Fibroblast of lung (primary cell): ENCODE results near the gene IGSF9B. TPM values are rescaled to one million over a fixed set of nuclear protein-coding genes. Genes with fewer than 3 reads are reported as not detected.
A peak's percentile ranks its signal among the peaks of the same experiment; 100 is the strongest.

Source experiments
- DNase-seq, 2 donors: peaks; one replicate each; pipeline versions ENCODE4 v3.0.0 to v3.0.0-alpha.2; 2010; ENCODE audit warnings: low read depth in 2 of 2
- H2AFZ ChIP-seq: 2 replicates; pipeline ENCODE4 v1.5.1; 2012; ENCODE audit warnings: low read length, control low read depth, inconsistent platforms
- H3K27ac ChIP-seq: 2 replicates; pipeline ENCODE4 v1.5.1; 2011; ENCODE audit warnings: low read length, control low read depth; ENCODE audit not compliant: insufficient read depth
- H3K27me3 ChIP-seq: 2 replicates; pipeline ENCODE4 v1.5.1; 2011; ENCODE audit warnings: mild to moderate bottlenecking, low read length; ENCODE audit not compliant: control insufficient read depth, insufficient read depth
- H3K36me3 ChIP-seq: 2 replicates; pipeline ENCODE4 v1.5.1; 2011; ENCODE audit warnings: low read length; ENCODE audit not compliant: control insufficient read depth, insufficient read depth
- H3K4me1 ChIP-seq: 2 replicates; pipeline ENCODE4 v1.5.1; 2011; ENCODE audit warnings: low read length; ENCODE audit not compliant: control insufficient read depth, insufficient read depth; ENCODE audit errors: extremely low read depth
- H3K4me2 ChIP-seq: 2 replicates; pipeline ENCODE4 v1.5.1; 2011; ENCODE audit warnings: low read length, control low read depth; ENCODE audit not compliant: insufficient read depth; ENCODE audit errors: extremely low read depth
- H3K4me3 ChIP-seq, 4 experiments: fragments of 200-600 bp in 1 of 4; sonication (generic) in 1 of 4; replicated peaks in 1 of 4; 2 replicates each; pipeline ENCODE4 v1.5.1; 2011 to 2016; ENCODE audit warnings: low read length in 4 of 4, low read depth in 3 of 4, mild to moderate bottlenecking in 3 of 4, control low read depth in 2 of 4, inconsistent platforms in 1 of 4, mixed read lengths in 1 of 4; ENCODE audit not compliant: insufficient read depth in 1 of 4; ENCODE audit errors: control extremely low read depth in 1 of 4
- H3K79me2 ChIP-seq: 2 replicates; pipeline ENCODE4 v1.5.1; 2012; ENCODE audit warnings: mild to moderate bottlenecking, low read length, inconsistent platforms; ENCODE audit not compliant: control insufficient read depth, insufficient read depth
- H3K9ac ChIP-seq: 2 replicates; pipeline ENCODE4 v1.5.1; 2011; ENCODE audit warnings: mild to moderate bottlenecking, low read length, control low read depth; ENCODE audit not compliant: insufficient read depth
- H3K9me3 ChIP-seq: 2 replicates; pipeline ENCODE4 v1.5.1; 2012; ENCODE audit warnings: low read depth, low read length; ENCODE audit not compliant: control insufficient read depth, insufficient read depth
- H4K20me1 ChIP-seq: 2 replicates; pipeline ENCODE4 v1.5.1; 2011; ENCODE audit warnings: low read length; ENCODE audit not compliant: control insufficient read depth, insufficient read depth; ENCODE audit errors: extremely low read depth
- CTCF ChIP-seq, 2 donors: IDR thresholded peaks in 1 of 2; conservative IDR thresholded peaks in 1 of 2; 1 replicate in 1 of 2; 2 replicates in 1 of 2; pipeline ENCODE4 v1.5.1; 2011 to 2012; ENCODE audit warnings: low read length in 2 of 2, control low read depth in 1 of 2, inconsistent platforms in 1 of 2, low read depth in 1 of 2, mild to moderate bottlenecking in 1 of 2
- EZH2 ChIP-seq: IDR thresholded peaks from 2 replicates; pipeline ENCODE4 v1.5.1; 2012; ENCODE audit warnings: low read length, control low read depth, mild to moderate bottlenecking; ENCODE audit errors: missing control alignments
- polyA plus RNA-seq, 2 donors: library from polyadenylated mRNA; depleted of rRNA in 1 of 2; stranded (reverse) in 1 of 2; unstranded in 1 of 2; fragments of >200 nt; gene quantifications; 2 replicates each; pipeline ENCODE4 v1.2.1, GENCODE V29; 2011 to 2012; ENCODE audit warnings: missing spikeins in 1 of 2
- total RNA-seq: library from RNA; depleted of rRNA; stranded (reverse); fragments of >200 nt; gene quantifications from 2 replicates; pipeline ENCODE4 v1.2.1, GENCODE V29; 2014

IGSF9B gene
- total and polyA plus RNA-seq, 2 donors (not counting 1 experiment from before 2014, with no cell fraction given): under 0.01 TPM; not detected in 1

DNA sequence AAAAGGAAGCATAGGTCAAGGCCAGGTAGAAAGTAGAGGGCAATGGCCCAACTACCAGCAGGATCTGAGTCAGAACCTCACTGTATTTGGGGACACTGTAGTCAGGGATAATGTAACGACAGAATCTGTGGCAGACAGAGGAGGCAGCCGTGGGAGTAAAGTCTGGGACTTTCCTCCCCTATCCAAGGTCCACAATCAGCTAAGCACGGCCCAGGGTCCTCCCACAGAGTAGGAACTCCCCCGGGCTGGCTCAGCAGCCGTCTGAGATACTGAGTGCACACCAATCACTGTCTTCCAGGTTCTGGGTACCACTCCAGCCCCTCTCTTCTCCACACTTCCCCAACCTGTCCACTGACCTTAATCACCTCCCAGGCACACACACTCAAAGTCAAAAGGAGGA is 3.2 kb downstream of the IGSF9B start:
- H4K20me1 ChIP-seq: no peaks in the 10 kb centered on the region
- no peak for DNase-seq
- no peak overlapping the region for H3K4me3 ChIP-seq
- no peak overlapping the region for H3K9ac ChIP-seq
- no peak overlapping the region for H2AFZ ChIP-seq
- no peak overlapping the region for H3K27ac ChIP-seq
- no peak overlapping the region for H3K4me2 ChIP-seq
- no peaks in the 10 kb centered on the region for H3K4me1 ChIP-seq
- no peak for TF ChIP-seq EZH2
- no peak for TF ChIP-seq CTCF (conservative IDR thresholded peaks at IDR 0.05 in 1 of 2, IDR thresholded peaks at IDR 0.05 in 1 of 2; ENCODE audit: low read depth in 1 of 2, low read length in 2 of 2)
- no peaks in the 10 kb centered on the region for H3K79me2 ChIP-seq
- H3K27me3 ChIP-seq: peaks cover 35% of the 10 kb centered on the region
- no peaks in the 10 kb centered on the region for H3K36me3 ChIP-seq
- H3K9me3 ChIP-seq: no peaks in the 10 kb centered on the region

GRCh38 chr11:133952199-133953190 is 4.3 kb downstream of the IGSF9B start:
- no peaks in the 10 kb centered on the region for H3K36me3 ChIP-seq
- TF ChIP-seq EZH2: no peak
- TF ChIP-seq CTCF (conservative IDR thresholded peaks at IDR 0.05 in 1 of 2, IDR thresholded peaks at IDR 0.05 in 1 of 2; ENCODE audit: low read depth in 1 of 2, low read length in 2 of 2): no peak
- H4K20me1 ChIP-seq: no peaks in the 10 kb centered on the region
- no peaks in the 10 kb centered on the region for H3K4me1 ChIP-seq
- H3K4me2 ChIP-seq: no peak overlapping the region
- H3K9me3 ChIP-seq: no peaks in the 10 kb centered on the region
- peaks cover 28% of the 10 kb centered on the region for H3K27me3 ChIP-seq
- H3K4me3 ChIP-seq: no peak overlapping the region
- no peak overlapping the region for H3K9ac ChIP-seq
- H3K79me2 ChIP-seq: no peaks in the 10 kb centered on the region
- no peak for DNase-seq
- no peak overlapping the region for H2AFZ ChIP-seq
- no peak overlapping the region for H3K27ac ChIP-seq

- Histone ChIP-seq H3K9ac (no peak overlapping the region), H3K9me3 (no peaks in the 10 kb centered on the region), H3K27ac (no peak overlapping the region), H4K20me1 (no peaks in the 10 kb centered on the region), H3K36me3 (no peaks in the 10 kb centered on the region), H3K4me1 (no peaks in the 10 kb centered on the region), H3K27me3 (peaks cover 23% of the 10 kb centered on the region), H3K79me2 (no peaks in the 10 kb centered on the region), H2AFZ (no peak overlapping the region), H3K4me3 (no peak overlapping the region), H3K4me2 (no peak overlapping the region)
- peak in 1 of 2 donors; percentile 63 for DNase-seq
- TF ChIP-seq EZH2 (no peak), CTCF (conservative IDR thresholded peaks at IDR 0.05 in 1 of 2, IDR thresholded peaks at IDR 0.05 in 1 of 2; ENCODE audit: low read depth in 1 of 2, low read length in 2 of 2) (no peak)
Measured at GRCh38 chr11:133951327-133952198, 5.2 kb downstream of the IGSF9B start.
